GM12801 (cell line): ENCODE results near the gene UBE2H.

Experiments used
- TF ChIP-seq, protein P1 (sequence below): IDR thresholded peaks from one replicate; pipeline ENCODE4 v1.5.1; 2011; ENCODE audit warnings: control low read depth; ENCODE audit not compliant: insufficient read length; ENCODE audit errors: extremely low read depth

Gene UBE2H

DNA sequence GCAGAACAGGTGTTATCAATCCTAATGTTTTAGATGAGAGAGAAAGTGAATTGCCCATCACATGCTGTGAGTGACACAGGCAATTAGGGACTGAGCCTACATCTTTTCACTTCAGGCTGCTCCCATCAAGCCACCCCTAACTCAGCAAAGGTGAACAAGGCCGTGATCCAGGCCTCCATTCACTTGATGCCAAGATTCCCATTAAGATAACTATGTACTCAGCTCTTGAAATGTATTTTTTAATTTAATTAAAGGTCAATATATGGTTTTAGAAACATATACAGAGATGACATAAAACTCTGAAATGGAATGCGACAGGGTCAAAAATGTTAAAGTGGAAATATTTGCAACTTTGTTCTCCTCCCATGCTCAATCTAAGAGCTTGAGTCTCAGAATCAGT lies 27.9 kb upstream of the UBE2H start:
- TF ChIP-seq, protein P1, sequence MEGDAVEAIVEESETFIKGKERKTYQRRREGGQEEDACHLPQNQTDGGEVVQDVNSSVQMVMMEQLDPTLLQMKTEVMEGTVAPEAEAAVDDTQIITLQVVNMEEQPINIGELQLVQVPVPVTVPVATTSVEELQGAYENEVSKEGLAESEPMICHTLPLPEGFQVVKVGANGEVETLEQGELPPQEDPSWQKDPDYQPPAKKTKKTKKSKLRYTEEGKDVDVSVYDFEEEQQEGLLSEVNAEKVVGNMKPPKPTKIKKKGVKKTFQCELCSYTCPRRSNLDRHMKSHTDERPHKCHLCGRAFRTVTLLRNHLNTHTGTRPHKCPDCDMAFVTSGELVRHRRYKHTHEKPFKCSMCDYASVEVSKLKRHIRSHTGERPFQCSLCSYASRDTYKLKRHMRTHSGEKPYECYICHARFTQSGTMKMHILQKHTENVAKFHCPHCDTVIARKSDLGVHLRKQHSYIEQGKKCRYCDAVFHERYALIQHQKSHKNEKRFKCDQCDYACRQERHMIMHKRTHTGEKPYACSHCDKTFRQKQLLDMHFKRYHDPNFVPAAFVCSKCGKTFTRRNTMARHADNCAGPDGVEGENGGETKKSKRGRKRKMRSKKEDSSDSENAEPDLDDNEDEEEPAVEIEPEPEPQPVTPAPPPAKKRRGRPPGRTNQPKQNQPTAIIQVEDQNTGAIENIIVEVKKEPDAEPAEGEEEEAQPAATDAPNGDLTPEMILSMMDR, result no peak

DNA sequence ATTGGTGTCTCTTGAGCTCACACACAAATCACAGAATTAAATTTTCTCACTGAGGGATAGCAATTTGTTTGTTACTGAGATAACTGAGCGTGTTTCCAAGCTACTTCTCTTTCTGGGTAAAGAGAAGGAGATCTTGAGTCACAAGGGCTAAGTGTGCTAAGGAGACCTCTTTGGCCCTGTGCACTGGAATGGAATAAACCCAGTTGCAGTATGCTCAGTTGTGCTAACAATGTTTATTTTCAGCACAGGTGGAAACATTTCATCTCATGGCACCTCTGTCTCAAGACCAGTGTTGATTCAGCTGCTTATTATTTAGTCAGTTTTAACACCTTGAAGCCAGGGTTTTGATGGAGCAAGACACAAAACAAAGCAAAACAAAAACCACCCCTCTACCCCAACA lies 22.5 kb upstream of the UBE2H start:
- TF ChIP-seq, protein P1, result no peak

DNA sequence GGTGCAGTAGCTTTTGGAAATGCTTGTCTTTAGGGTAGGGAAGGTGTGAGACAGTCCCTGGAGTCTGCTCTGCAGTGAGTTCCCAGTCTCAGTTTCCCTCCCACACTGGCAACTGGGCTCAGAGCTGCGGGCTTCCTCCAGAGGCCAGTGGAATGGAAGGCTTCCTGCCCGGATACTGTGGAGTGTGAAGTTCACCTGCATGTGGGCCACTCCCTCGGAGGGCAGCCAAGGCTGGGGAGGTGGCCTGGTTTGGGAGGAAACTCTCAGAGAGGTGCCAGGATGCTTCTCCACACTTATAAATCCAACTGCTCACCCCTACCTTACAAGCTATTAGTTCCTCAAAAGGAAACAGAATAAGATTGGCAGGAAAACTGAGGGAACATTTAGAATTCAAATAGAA lies 18.1 kb upstream of the UBE2H start:
- TF ChIP-seq, protein P1, result no peak

DNA sequence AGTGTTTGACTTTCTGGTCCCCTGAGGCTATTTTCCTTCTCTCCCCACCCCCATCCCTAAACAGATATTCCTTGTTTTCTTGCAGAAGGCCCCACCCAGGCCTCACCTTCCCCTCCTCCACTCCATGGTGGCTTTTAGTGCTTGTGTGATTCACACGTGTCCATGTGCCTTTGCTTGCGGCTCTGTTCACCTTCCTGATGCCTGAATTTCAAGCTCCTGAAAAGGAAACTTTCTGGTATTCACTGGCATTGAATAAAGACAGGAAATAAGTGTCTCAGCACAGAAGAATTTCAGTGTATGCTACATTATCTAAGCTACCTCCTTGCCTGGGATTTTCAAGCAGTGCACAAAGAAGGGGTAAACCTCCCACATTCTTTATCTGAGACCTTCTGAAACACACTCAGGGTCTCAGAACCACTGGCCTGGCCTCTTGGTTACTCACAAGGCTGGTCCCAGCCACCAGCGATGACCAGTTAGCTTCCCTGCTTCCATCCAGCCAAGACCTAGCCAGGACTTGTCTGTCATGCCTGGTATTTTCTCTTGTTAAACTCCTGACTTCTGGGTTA lies 17.2 kb upstream of the UBE2H start:
- TF ChIP-seq, protein P1, result no peak

DNA sequence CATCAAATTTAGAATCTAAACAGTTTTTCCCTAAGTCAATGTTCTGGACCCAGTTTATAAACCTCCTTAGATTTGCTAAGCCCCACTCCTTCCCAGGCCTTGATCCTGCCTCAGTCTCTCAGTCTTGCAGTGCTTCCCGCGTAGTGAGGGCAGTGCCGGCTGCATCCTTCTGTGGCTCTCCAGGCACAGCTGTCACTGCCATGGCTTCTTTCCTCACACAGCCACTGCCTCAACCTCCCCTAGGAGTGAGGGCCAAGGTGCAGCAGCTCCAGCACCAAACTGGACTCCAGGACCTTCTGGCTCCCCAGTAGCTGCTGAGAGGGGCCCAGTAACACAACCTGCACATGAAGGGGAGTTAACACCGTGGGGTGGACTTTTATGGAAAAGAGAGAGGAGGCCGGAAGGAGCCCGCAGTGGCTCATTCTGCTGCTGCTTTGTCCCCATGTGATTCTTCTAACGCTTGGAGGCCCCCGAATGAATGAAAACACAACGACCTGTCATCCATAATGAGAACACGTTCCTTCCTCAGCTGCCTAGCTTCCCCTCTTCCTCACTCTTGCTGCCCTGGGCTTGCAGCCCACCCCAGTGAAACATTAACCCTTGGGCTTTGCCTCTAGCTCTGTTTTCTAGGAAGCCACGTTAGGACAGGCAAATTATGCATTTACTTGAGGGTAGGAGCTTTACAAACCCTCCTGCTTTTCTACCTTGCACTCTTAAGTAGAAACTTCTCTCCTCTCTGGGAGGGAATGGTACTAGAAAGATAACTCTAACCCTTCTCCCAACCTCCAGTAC lies 16.0 kb upstream of the UBE2H start:
- TF ChIP-seq, protein P1, result no peak

DNA sequence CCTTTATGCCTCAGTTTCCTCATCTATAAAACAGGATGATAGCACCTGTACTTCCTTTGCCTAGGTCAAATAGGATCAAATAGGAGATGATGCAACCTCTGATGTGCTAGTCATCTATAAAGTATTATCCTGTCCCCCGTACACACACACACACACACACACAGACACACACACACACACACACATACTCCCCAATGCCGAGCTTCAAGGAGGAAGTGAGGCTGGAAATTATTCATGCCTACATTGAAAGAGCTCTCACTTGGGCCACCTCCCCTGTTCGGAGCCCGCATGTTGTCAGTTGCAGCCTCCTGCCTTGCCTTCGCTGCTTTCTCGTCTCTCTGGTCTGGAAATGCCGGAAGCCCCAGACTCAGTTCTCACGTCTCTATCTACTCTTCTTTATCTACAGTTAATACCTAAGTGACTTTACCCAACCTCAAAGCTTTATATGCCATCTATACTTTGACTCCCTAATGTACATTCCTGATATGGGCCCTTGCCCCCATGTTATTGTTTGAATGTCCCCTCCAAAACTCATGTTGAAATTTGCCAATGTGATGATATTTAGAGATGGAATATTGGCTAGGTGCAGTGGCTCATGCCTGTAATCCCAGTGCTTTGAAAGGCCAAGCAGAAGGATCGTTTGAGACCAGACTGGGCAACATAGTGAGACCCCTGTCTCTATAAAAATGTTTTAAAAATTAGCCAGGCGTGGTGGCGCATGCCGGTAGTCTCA lies 6.9 kb upstream of the UBE2H start:
- TF ChIP-seq, protein P1, result no peak

DNA sequence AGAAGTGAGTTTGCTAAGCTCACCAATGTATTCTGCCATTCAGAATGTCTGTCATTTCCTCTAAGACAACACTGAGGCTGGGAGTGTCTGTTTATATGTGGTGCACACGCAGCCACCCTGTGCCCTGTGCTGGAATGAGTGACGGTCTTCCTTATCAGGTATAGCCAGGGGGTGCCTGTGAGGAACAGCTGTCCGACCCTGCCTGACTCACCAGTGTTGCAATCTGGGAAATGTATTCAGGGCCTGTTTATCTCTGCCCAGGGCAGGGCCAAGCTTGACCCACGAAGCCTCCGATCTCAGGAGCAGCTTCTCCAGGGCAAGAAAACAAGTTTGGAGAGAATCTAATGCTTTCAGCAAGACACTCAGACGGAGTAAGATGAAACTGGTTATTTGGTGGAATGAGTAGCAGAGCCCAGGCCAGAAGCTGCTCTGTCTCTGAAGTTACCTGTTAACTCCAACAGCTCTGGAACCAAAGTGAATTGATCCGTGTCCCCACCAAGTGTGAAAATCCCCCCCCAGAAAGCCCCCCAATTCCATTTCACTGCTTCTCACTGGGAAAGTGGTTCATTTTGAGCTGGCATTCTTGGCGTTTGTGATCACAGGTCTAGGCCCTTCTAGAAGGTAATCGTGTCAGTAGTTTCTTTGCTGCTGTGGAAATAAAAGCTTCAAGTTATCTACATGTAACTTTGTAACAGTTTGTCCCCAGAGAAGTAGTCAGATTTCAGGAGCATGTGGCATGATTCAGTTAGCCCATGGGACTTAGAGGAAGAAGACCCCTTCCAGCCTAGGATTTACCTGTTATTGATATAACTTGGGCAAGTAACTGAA lies 6.1 kb upstream of the UBE2H start:
- TF ChIP-seq, protein P1, result no peak
